H1 (cell line): ENCODE results near the gene DISC1.

Source experiments
- ATF3 ChIP-seq: IDR thresholded peaks from 2 replicates; pipeline ENCODE4 v1.6.1; 2011; ENCODE audit warnings: low read depth, mild to moderate bottlenecking, low read length; ENCODE audit not compliant: insufficient read depth
- BCL11A ChIP-seq, 2 experiments: IDR thresholded peaks; one replicate each; pipeline ENCODE4 v1.6.1; 2011; ENCODE audit warnings: low read depth in 2 of 2, low read length in 2 of 2, mild to moderate bottlenecking in 2 of 2
- CTCF ChIP-seq, 3 experiments: IDR thresholded peaks; 1 replicate in 2 of 3; 2 replicates in 1 of 3; pipeline versions ENCODE4 v1.5.1 to v1.6.1; 2011; ENCODE audit warnings: low read length in 3 of 3, mild to moderate bottlenecking in 3 of 3, inconsistent platforms in 2 of 3, low read depth in 1 of 3, moderate library complexity in 1 of 3; ENCODE audit not compliant: insufficient read depth in 1 of 3; ENCODE audit errors: control extremely low read depth in 1 of 3
- EZH2 ChIP-seq: fragments of 200-600 bp; sonication (generic); IDR thresholded peaks from 2 replicates; pipeline ENCODE4 v1.7.1; 2012; ENCODE audit warnings: low read depth, mild to moderate bottlenecking, moderate library complexity, low read length, inconsistent platforms; ENCODE audit not compliant: severe bottlenecking
- MAX ChIP-seq: IDR thresholded peaks from 2 replicates; pipeline ENCODE4 v1.6.1; 2012; ENCODE audit warnings: inconsistent platforms
- POLR2A ChIP-seq, 2 experiments: IDR thresholded peaks; 1 replicate in 1 of 2; 2 replicates in 1 of 2; pipeline ENCODE4 v1.6.1; 2011; ENCODE audit warnings: low read depth in 2 of 2, low read length in 2 of 2, mild to moderate bottlenecking in 2 of 2; ENCODE audit errors: control extremely low read depth in 1 of 2
- ZNF274 ChIP-seq: IDR thresholded peaks from 2 replicates; pipeline ENCODE4 v1.7.0; 2012; ENCODE audit warnings: low read length, borderline replicate concordance; ENCODE audit errors: extremely low read depth

GRCh38 chr1:231770506-231771175 lies 144.1 kb downstream of the DISC1 start:
- TF ChIP-seq MAX, result no peak
- TF ChIP-seq POLR2A (IDR thresholded peaks at IDR 0.05; ENCODE audit: control extremely low read depth in 1 of 2, low read depth in 2 of 2, low read length in 2 of 2), result no peak
- TF ChIP-seq EZH2, result no peak
- TF ChIP-seq ATF3, result no peak
- TF ChIP-seq CTCF (IDR thresholded peaks at IDR 0.05; ENCODE audit: control extremely low read depth in 1 of 3, insufficient read depth in 1 of 3, low read depth in 1 of 3, low read length in 3 of 3), result no peak
- no peak for TF ChIP-seq BCL11A (IDR thresholded peaks at IDR 0.05; ENCODE audit: low read depth in 2 of 2, low read length in 2 of 2)
- TF ChIP-seq ZNF274, result no peak
